ENCODE data around the gene HAVCR1. TPM values are rescaled to one million over a fixed set of nuclear protein-coding genes. Genes with fewer than 3 reads are reported as not detected.
"Not testable (repeated sequence)": the region's sequence is repeated elsewhere in the genome, so short reads cannot be mapped to it uniquely, and the experiment has no call there.

Gene HAVCR1
- total and polyA plus RNA-seq, 3 donors from 2014 or later, result 1.1 to 3.1 (median 1.7) TPM

DNA sequence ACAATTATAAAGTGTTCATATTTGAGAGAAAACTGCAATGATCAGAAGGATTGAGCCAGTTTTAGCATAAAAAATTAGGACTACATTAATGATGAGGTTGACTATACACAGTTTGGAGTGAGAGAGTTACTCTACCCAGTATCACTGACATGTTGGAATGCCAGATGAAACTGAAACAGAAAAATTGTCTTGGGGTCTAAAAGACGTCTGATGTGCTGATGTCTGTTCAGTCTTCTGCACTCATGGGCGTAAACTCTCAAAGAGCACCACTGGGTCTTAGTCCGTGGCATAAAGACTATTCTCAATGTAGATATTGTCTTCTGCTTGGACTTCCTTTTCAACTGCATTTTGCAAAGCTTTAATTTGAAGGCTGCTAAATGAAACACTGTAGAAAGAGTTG, 29.5 kb downstream of the HAVCR1 start:
- intact Hi-C loops (cut with DNase I; ENCODE audit: low total_unique reads), result no loop called here
- Histone ChIP-seq H3K36me3 (ENCODE audit: low read depth, missing control alignments) (no peaks in the 10 kb centered on the region), H3K4me1 (no peaks in the 10 kb centered on the region), H3K4me3 (no peak overlapping the region), H3K9me3 (no peaks in the 10 kb centered on the region), H3K27me3 (no peaks in the 10 kb centered on the region), H3K27ac (no peak overlapping the region)
- TF ChIP-seq, protein P1, sequence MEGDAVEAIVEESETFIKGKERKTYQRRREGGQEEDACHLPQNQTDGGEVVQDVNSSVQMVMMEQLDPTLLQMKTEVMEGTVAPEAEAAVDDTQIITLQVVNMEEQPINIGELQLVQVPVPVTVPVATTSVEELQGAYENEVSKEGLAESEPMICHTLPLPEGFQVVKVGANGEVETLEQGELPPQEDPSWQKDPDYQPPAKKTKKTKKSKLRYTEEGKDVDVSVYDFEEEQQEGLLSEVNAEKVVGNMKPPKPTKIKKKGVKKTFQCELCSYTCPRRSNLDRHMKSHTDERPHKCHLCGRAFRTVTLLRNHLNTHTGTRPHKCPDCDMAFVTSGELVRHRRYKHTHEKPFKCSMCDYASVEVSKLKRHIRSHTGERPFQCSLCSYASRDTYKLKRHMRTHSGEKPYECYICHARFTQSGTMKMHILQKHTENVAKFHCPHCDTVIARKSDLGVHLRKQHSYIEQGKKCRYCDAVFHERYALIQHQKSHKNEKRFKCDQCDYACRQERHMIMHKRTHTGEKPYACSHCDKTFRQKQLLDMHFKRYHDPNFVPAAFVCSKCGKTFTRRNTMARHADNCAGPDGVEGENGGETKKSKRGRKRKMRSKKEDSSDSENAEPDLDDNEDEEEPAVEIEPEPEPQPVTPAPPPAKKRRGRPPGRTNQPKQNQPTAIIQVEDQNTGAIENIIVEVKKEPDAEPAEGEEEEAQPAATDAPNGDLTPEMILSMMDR (IDR thresholded peaks at IDR 0.05), result no peak
- TF ChIP-seq POLR2A (IDR thresholded peaks at IDR 0.05), result no peak
- WGBS, 2 donors, result 74 to 78% methylated on average over 3 of the region's 3 CpGs
- no peak for DNase-seq

DNA sequence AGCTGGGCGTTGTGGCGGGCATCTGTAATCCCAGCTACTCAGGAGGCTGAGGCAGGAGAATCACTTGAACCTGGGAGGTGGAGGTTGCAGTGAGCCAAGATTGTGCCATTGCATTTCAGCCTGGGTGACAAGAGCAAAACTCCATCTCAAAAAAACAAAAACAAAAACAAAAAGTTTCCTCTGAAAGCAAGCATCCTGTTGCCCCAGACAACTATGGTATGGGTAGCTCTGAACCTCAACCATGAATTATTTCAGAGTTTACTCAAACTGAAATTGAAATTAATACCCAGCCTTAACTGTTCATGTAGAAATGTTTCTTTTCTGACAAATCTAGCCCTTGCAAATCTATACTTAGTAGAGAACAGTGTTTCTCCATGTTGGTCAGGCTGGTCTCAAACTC, 31.3 kb downstream of the HAVCR1 start:
- 97% methylated on average over 2 of the region's 2 CpGs; no CpG with 5 or more reads in 1 of the 2 donors for WGBS, 2 donors
- H3K36me3 ChIP-seq (ENCODE audit: low read depth, missing control alignments); H3K4me3 ChIP-seq; H3K4me1 ChIP-seq; H3K27me3 ChIP-seq; H3K9me3 ChIP-seq; H3K27ac ChIP-seq; DNase-seq; intact Hi-C loops (cut with DNase I; ENCODE audit: low total_unique reads): not testable (repeated sequence)

DNA sequence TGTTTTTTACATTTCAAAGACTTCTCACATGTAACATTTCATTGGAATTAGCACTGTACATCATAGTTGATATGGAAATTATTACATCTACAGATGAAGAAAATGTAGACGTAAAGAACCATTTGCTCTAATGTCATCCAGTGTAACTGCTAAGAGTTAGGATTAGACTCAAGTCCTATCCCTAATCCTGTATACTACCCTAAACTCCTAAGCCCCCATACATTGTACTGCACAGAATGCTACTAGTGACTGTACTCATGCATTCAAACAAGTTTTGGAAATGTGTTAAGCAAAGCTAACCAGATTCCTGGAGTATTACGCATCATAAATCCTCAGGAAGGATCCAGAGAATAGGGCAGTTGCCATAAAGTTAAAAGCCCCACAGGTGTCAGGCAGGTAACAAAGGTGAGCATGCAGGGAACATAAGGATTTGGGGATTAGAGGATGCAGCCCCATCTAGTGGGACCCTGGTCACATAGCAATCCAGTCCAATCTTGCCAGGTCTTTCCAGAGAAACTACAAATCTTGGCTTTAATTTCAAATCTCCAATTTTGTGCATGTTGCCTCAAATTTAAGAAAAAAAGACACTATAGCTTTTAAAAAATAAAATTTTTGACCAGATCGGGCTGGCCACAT, 32.0 kb downstream of the HAVCR1 start:
- H3K36me3 ChIP-seq (ENCODE audit: low read depth, missing control alignments), result no peaks in the 10 kb centered on the region
- no peak overlapping the region for H3K27ac ChIP-seq
- no peak overlapping the region for H3K4me3 ChIP-seq
- H3K27me3 ChIP-seq, result no peaks in the 10 kb centered on the region
- H3K9me3 ChIP-seq, result no peaks in the 10 kb centered on the region
- no peaks in the 10 kb centered on the region for H3K4me1 ChIP-seq
- TF ChIP-seq, protein P1 (IDR thresholded peaks at IDR 0.05), result peak in 1 of 3 experiments; percentile 34
- no peak for TF ChIP-seq POLR2A (IDR thresholded peaks at IDR 0.05)
- intact Hi-C loops (cut with DNase I; ENCODE audit: low total_unique reads), result no loop called here
- 77 to 79% methylated on average over 3 of the region's 3 CpGs for WGBS, 2 donors
- no peak for DNase-seq

DNA sequence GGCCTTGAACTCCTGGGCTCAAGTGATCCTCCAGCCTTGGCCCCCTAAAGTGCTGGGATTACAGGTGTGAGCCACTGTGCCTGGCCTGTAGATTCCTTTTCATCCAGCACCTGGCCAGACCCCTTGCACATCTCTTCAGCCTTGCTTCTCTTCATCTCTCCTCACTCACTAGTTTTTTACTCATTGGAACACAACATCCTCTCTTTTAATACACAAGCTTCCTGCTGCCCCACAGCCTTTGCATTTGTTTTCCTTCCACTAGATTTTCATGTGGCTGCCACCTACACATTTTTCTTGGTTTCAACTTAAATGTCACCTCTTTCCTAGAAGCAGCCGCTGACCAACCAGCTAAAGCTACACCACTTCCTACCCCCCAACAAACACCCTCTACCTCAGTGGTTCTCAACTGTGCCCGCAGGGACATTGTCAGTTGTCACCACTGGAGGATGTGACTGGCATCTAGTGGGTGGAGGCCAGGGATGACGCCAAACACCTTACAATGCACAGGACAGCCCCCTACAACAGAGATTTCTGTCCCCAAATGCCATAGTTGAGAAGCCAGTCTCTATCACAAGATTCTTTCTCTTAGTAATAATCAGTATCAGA, 33.7 kb downstream of the HAVCR1 start:
- no peak overlapping the region for H3K4me3 ChIP-seq
- no peaks in the 10 kb centered on the region for H3K4me1 ChIP-seq
- DNase-seq, result no peak
- no peak overlapping the region for H3K27ac ChIP-seq
- H3K27me3 ChIP-seq, result no peaks in the 10 kb centered on the region
- intact Hi-C loops (cut with DNase I; ENCODE audit: low total_unique reads), result no loop called here
- TF ChIP-seq, protein P1 (IDR thresholded peaks at IDR 0.05), result no peak
- TF ChIP-seq POLR2A (IDR thresholded peaks at IDR 0.05), result no peak
- WGBS, 2 donors, result 85 to 93% methylated on average over 3 of the region's 3 CpGs
- no peaks in the 10 kb centered on the region for H3K9me3 ChIP-seq
- H3K36me3 ChIP-seq (ENCODE audit: low read depth, missing control alignments), result no peaks in the 10 kb centered on the region

DNA sequence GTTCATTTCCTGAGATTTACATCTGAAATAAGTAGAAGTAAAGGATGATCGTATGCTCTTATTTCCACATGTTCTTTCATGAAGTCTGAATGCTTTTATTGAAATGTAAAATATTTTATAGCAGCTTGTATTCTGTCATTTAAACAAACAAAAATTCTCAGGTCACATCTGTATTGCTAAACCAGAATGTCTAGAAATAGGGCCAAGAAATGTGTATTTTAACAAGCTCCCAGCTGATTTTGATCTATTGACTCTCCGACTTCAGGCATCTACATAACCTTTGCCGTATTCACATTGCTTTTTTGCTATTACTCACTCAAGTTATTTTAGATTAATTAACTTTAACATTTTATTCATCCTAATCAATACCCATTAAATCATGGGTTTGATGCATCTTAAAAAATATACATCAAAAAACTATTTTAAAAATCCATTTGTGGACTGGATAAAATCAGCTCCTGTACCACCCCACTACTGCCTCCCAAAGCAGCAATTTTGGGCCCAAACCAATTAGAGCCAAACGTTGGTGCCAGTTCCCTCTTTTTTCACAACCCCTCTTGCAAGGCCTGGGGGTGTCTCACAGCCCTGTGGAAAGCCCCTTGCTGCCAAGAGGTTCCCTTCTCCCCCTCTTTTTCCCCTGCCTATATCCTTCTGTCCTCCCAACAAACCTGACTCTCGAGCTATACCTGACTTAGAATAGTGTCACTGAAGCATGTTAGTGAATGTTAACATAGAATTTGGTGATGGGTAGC, 34.5 kb downstream of the HAVCR1 start:
- H3K27me3 ChIP-seq, result no peaks in the 10 kb centered on the region
- intact Hi-C loops (cut with DNase I; ENCODE audit: low total_unique reads), result no loop called here
- H3K36me3 ChIP-seq (ENCODE audit: low read depth, missing control alignments), result no peaks in the 10 kb centered on the region
- no peak overlapping the region for H3K27ac ChIP-seq
- no peak for TF ChIP-seq POLR2A (IDR thresholded peaks at IDR 0.05)
- TF ChIP-seq, protein P1 (IDR thresholded peaks at IDR 0.05), result no peak
- DNase-seq, result no peak
- WGBS, 2 donors, result 87 to 91% methylated on average over 5 of the region's 5 CpGs
- H3K9me3 ChIP-seq, result no peaks in the 10 kb centered on the region
- no peak overlapping the region for H3K4me3 ChIP-seq
- H3K4me1 ChIP-seq, result no peaks in the 10 kb centered on the region
